ENCODE measurements around the gene SOX30.

SOX30 gene

GRCh38 chr5:157607371-157608161 is 44.7 kb downstream of the SOX30 start:
- DNase-seq = no peak

- no peak for DNase-seq
These were observed 46.2 kb downstream of the SOX30 start for GRCh38 chr5:157606046-157606445.

- DNase-seq = no peak
These were observed 48.7 kb downstream of the SOX30 start for GRCh38 chr5:157603333-157604190.

GRCh38 chr5:157602505-157602904 is 49.7 kb downstream of the SOX30 start:
- no peak for DNase-seq

- no peak for DNase-seq
These were observed 52.0 kb downstream of the SOX30 start for GRCh38 chr5:157600252-157600651.

- DNase-seq = no peak
These were observed 52.7 kb downstream of the SOX30 start for GRCh38 chr5:157599565-157599964.

- DNase-seq = no peak
These were observed 53.8 kb downstream of the SOX30 start for GRCh38 chr5:157598350-157598936.

- no peak for DNase-seq
These were observed 55.0 kb downstream of the SOX30 start for GRCh38 chr5:157597277-157597676.

GRCh38 chr5:157596487-157596886 is 55.8 kb downstream of the SOX30 start:
- DNase-seq = no peak

- no peak for DNase-seq
These were observed 57.4 kb downstream of the SOX30 start for GRCh38 chr5:157594675-157595459.

- no peak for DNase-seq
These were observed 58.0 kb downstream of the SOX30 start for GRCh38 chr5:157594257-157594656.

GRCh38 chr5:157593052-157593757 is 59.0 kb downstream of the SOX30 start:
- no peak for DNase-seq

- no peak for DNase-seq
These were observed 59.6 kb downstream of the SOX30 start for GRCh38 chr5:157592594-157592993.

- no peak for DNase-seq
These were observed 61.8 kb downstream of the SOX30 start for GRCh38 chr5:157590478-157590877.

GRCh38 chr5:157584628-157585027 is 67.6 kb downstream of the SOX30 start:
- no peak for DNase-seq

- DNase-seq = no peak
These were observed 69.3 kb downstream of the SOX30 start for GRCh38 chr5:157582731-157583620.

GRCh38 chr5:157581901-157582300 is 70.3 kb downstream of the SOX30 start:
- DNase-seq = no peak

GRCh38 chr5:157578079-157578780 is 74.0 kb downstream of the SOX30 start:
- no peak for DNase-seq

GRCh38 chr5:157576678-157577077 is 75.6 kb downstream of the SOX30 start:
- no peak for DNase-seq
